Ishikawa (cell line): Measurements from ENCODE around the gene PPP4R2.

Experiments used
- CEBPB ChIP-seq: IDR thresholded peaks from 2 replicates; pipeline ENCODE4 v1.6.1; 2012
- CREB1 ChIP-seq: IDR thresholded peaks from 2 replicates; pipeline ENCODE4 v1.6.1; 2012; ENCODE audit warnings: low read depth
- EGR1 ChIP-seq: IDR thresholded peaks from 2 replicates; pipeline ENCODE4 v1.6.1; 2012
- EP300 ChIP-seq: IDR thresholded peaks from 2 replicates; pipeline ENCODE4 v1.6.1; 2012; ENCODE audit warnings: borderline replicate concordance
- FOXM1 ChIP-seq: IDR thresholded peaks from 2 replicates; pipeline ENCODE4 v1.6.1; 2012; ENCODE audit warnings: low read depth, borderline replicate concordance
- MAX ChIP-seq: IDR thresholded peaks from 2 replicates; pipeline ENCODE4 v1.6.1; 2012
- NFIC ChIP-seq: IDR thresholded peaks from 2 replicates; pipeline ENCODE4 v1.6.1; 2012
- RAD21 ChIP-seq: IDR thresholded peaks from 2 replicates; pipeline ENCODE4 v1.6.1; 2012; ENCODE audit warnings: low read depth
- REST ChIP-seq: IDR thresholded peaks from 2 replicates; pipeline ENCODE4 v1.6.1; 2012; ENCODE audit warnings: low read depth, mild to moderate bottlenecking
- TAF1 ChIP-seq: IDR thresholded peaks from 2 replicates; pipeline ENCODE4 v1.6.1; 2012; ENCODE audit warnings: low read depth, mild to moderate bottlenecking
- TCF12 ChIP-seq: IDR thresholded peaks from 2 replicates; pipeline ENCODE4 v1.6.1; 2012; ENCODE audit warnings: low read depth
- TEAD4 ChIP-seq: IDR thresholded peaks from 2 replicates; pipeline ENCODE4 v1.6.1; 2012
- USF1 ChIP-seq: IDR thresholded peaks from 2 replicates; pipeline ENCODE4 v1.6.1; 2012
- YY1 ChIP-seq: IDR thresholded peaks from 2 replicates; pipeline ENCODE4 v1.6.1; 2012; ENCODE audit warnings: low read depth
- ZBTB7A ChIP-seq: IDR thresholded peaks from 2 replicates; pipeline ENCODE4 v1.6.1; 2012; ENCODE audit warnings: low read depth

Gene PPP4R2

GRCh38 chr3:72996473-72997333, at the start of gene PPP4R2:
Gene PPP4R2, plus strand, starts transcription at chr3:72996811. Its CDS starts 227 bp downstream, at chr3:72997038.
- TF ChIP-seq NFIC (no peak), RAD21 (no peak), CREB1 (no peak), TAF1 (peak; percentile 75), FOXM1 (no peak), EP300 (no peak), REST (no peak), TCF12 (peak; percentile 12; the same call in 1 of the 2 replicates), CEBPB (no peak), EGR1 (no peak), MAX (peak; percentile 70; the same call in 1 of the 2 replicates), ZBTB7A (no peak), USF1 (0 out of 2 replicates have a peak, but pooled peaks have one; percentile 24), YY1 (peak; percentile 92), TEAD4 (no peak)

- TF ChIP-seq TAF1 (no peak), REST (no peak), TEAD4 (no peak), RAD21 (no peak), CEBPB (no peak), FOXM1 (no peak), CREB1 (no peak), MAX (no peak), ZBTB7A (no peak), YY1 (no peak), TCF12 (no peak), USF1 (no peak), NFIC (no peak), EGR1 (no peak), EP300 (no peak)
These were observed 48.7 kb upstream of the PPP4R2 start for GRCh38 chr3:72947715-72948490.

- no peak for TF ChIP-seq YY1
- no peak for TF ChIP-seq RAD21
- no peak for TF ChIP-seq EGR1
These were observed 47.6 kb upstream of the PPP4R2 start for GRCh38 chr3:72949016-72949415.

- TF ChIP-seq TAF1 (no peak), MAX (no peak), TCF12 (no peak), CREB1 (no peak), REST (no peak), FOXM1 (no peak), YY1 (no peak), RAD21 (no peak), EGR1 (no peak), CEBPB (no peak), EP300 (no peak)
These were observed 46.2 kb upstream of the PPP4R2 start for GRCh38 chr3:72950372-72950771.
